A673 (cell line): ENCODE data around the gene SLCO1B1. TPM values are rescaled to one million over a fixed set of nuclear protein-coding genes. Genes with fewer than 3 reads are reported as not detected.

Source experiments
- BruUV-seq: library from RNA; stranded (reverse); fragments of 400-500 nt; replicated peaks from 2 replicates; lab custom pipeline; 2021; lab: Mats Ljungman, UMichigan
- CTCF ChIA-PET: fragments of 300-600 bp; sonication (Branson Sonifier 250); formaldehyde crosslinking; loops from one replicate; lab custom pipeline; 2022; ENCODE audit warnings: antibody characterized with exemption; lab: Charles Lee
- POLR2A ChIA-PET: fragments of 300-600 bp; sonication (Branson Sonifier 250); formaldehyde crosslinking; loops from one replicate; lab custom pipeline; 2022; ENCODE audit warnings: antibody characterized with exemption; ENCODE audit not compliant: low non-redundant PET; lab: Charles Lee
- DNase-seq: peaks from one replicate; pipeline ENCODE4 v3.0.0-alpha.2; 2015; ENCODE audit warnings: low spot score
- H3K27ac ChIP-seq: fragments of 200-600 bp; sonication (generic); 2 replicates; pipeline ENCODE4 v1.5.1; 2016; ENCODE audit warnings: mixed run types, low read depth, mild to moderate bottlenecking, mixed read lengths, antibody characterized with exemption, low read length; ENCODE audit not compliant: poor library complexity, severe bottlenecking
- H3K27me3 ChIP-seq: fragments of 200-600 bp; sonication (generic); replicated peaks from 2 replicates; pipeline ENCODE4 v1.6.1; 2017; ENCODE audit warnings: mixed run types, low read depth, mild to moderate bottlenecking, mixed read lengths, antibody characterized with exemption, low read length; ENCODE audit not compliant: insufficient read depth, poor library complexity
- H3K36me3 ChIP-seq: fragments of 200-600 bp; sonication (generic); 2 replicates; pipeline ENCODE4 v1.6.1; 2016; ENCODE audit warnings: mixed run types, mild to moderate bottlenecking, mixed read lengths, antibody characterized with exemption, low read length; ENCODE audit not compliant: insufficient read depth, poor library complexity, severe bottlenecking
- H3K4me1 ChIP-seq: fragments of 200-600 bp; sonication (generic); 2 replicates; pipeline ENCODE4 v1.6.1; 2017; ENCODE audit warnings: mixed run types, mild to moderate bottlenecking, mixed read lengths, antibody characterized with exemption, low read length; ENCODE audit not compliant: insufficient read depth, poor library complexity, severe bottlenecking
- H3K4me3 ChIP-seq: fragments of 200-600 bp; sonication (generic); 2 replicates; pipeline ENCODE4 v1.5.1; 2016; ENCODE audit warnings: low read depth, mixed run types, mild to moderate bottlenecking, mixed read lengths, low read length; ENCODE audit not compliant: poor library complexity, severe bottlenecking
- H3K9me3 ChIP-seq: fragments of 200-600 bp; sonication (generic); 2 replicates; pipeline ENCODE4 v1.6.1; 2016; ENCODE audit warnings: mixed run types, low read depth, mild to moderate bottlenecking, mixed read lengths, antibody characterized with exemption, low read length; ENCODE audit not compliant: poor library complexity, severe bottlenecking
- EZH2 ChIP-seq: fragments of 200-600 bp; sonication (generic); IDR thresholded peaks from 2 replicates; pipeline ENCODE4 v1.6.1; 2017; ENCODE audit warnings: borderline replicate concordance, low read depth, mild to moderate bottlenecking, mixed read lengths, antibody characterized with exemption, low read length; ENCODE audit not compliant: poor library complexity, severe bottlenecking
- intact Hi-C: fragments of 100-400 bp; cut with micrococcal nuclease; formaldehyde crosslinking; loops from one replicate; pipeline ENCODE4 v1.10.0; 2022; ENCODE audit not compliant: unreplicated experiment
- total RNA-seq: library from RNA; stranded (reverse); gene quantifications from 2 replicates; pipeline ENCODE4 v1.2.3, GENCODE V29; 2021
- TF ChIP-seq, protein P1 (sequence below): fragments of 300-800, 200-600 bp; sonication (generic); conservative IDR thresholded peaks from 2 replicates; pipeline ENCODE4 v1.5.1; 2017; ENCODE audit warnings: low read depth, mild to moderate bottlenecking, antibody characterized with exemption, low read length, moderate library complexity, mixed read lengths

The SLCO1B1 gene
- total RNA-seq, 1 experiment from 2014 or later = not detected

- intact Hi-C loops = no loop called here
- DNase-seq = no peak
- H3K9me3 ChIP-seq = no peaks in the 10 kb centered on the region
- BruUV-seq = no TSS peak
- H3K4me3 ChIP-seq = no peak overlapping the region
- CTCF ChIA-PET = no interaction called here
- no peaks in the 10 kb centered on the region for H3K4me1 ChIP-seq
- H3K27me3 ChIP-seq = no peaks in the 10 kb centered on the region
- H3K36me3 ChIP-seq = no peaks in the 10 kb centered on the region
- POLR2A ChIA-PET = no interaction called here
- TF ChIP-seq, protein P1, sequence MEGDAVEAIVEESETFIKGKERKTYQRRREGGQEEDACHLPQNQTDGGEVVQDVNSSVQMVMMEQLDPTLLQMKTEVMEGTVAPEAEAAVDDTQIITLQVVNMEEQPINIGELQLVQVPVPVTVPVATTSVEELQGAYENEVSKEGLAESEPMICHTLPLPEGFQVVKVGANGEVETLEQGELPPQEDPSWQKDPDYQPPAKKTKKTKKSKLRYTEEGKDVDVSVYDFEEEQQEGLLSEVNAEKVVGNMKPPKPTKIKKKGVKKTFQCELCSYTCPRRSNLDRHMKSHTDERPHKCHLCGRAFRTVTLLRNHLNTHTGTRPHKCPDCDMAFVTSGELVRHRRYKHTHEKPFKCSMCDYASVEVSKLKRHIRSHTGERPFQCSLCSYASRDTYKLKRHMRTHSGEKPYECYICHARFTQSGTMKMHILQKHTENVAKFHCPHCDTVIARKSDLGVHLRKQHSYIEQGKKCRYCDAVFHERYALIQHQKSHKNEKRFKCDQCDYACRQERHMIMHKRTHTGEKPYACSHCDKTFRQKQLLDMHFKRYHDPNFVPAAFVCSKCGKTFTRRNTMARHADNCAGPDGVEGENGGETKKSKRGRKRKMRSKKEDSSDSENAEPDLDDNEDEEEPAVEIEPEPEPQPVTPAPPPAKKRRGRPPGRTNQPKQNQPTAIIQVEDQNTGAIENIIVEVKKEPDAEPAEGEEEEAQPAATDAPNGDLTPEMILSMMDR = no peak
- TF ChIP-seq EZH2 = no peak
- no peak overlapping the region for H3K27ac ChIP-seq
Observed at GRCh38 chr12:21113266-21113665, 17.7 kb upstream of the SLCO1B1 start.

- no peak overlapping the region for H3K27ac ChIP-seq
- H3K4me1 ChIP-seq = no peaks in the 10 kb centered on the region
- intact Hi-C loops = no loop called here
- no peak for DNase-seq
- H3K27me3 ChIP-seq = no peaks in the 10 kb centered on the region
- BruUV-seq = no TSS peak
- ChIA-PET CTCF (no interaction called here), POLR2A (no interaction called here)
- H3K9me3 ChIP-seq = no peaks in the 10 kb centered on the region
- no peak overlapping the region for H3K4me3 ChIP-seq
- no peaks in the 10 kb centered on the region for H3K36me3 ChIP-seq
- TF ChIP-seq, protein P1 = no peak
- no peak for TF ChIP-seq EZH2
Observed at GRCh38 chr12:21117995-21118394, 13.0 kb upstream of the SLCO1B1 start.

GRCh38 chr12:21118760-21119159 lies 12.2 kb upstream of the SLCO1B1 start:
- intact Hi-C loops = no loop called here
- Histone ChIP-seq H3K36me3 (no peaks in the 10 kb centered on the region), H3K9me3 (no peaks in the 10 kb centered on the region), H3K4me3 (no peak overlapping the region), H3K27ac (no peak overlapping the region), H3K4me1 (no peaks in the 10 kb centered on the region), H3K27me3 (no peaks in the 10 kb centered on the region)
- no peak for DNase-seq
- ChIA-PET CTCF (no interaction called here), POLR2A (no interaction called here)
- no TSS peak for BruUV-seq
- TF ChIP-seq EZH2 = no peak
- TF ChIP-seq, protein P1 = no peak
